MCF 10A (cell line): Measurements from ENCODE around the gene C1orf210. TPM values are rescaled to one million over a fixed set of nuclear protein-coding genes. Genes with fewer than 3 reads are reported as not detected.

Experiments
- BruUV-seq: library from RNA; stranded (reverse); fragments of 400-500 nt; replicated peaks from 2 replicates; lab custom pipeline; 2021; lab: Mats Ljungman, UMichigan
- CTCF ChIA-PET: fragments of 300-600 bp; sonication (Branson Sonifier 250); formaldehyde crosslinking; extraction: SDS; loops from one replicate; lab custom pipeline; 2021; ENCODE audit warnings: antibody characterized with exemption, inconsistent platforms; lab: Yijun Ruan, JAX
- POLR2A ChIA-PET: fragments of 300-600, 350-650 bp; sonication (Branson Sonifier 250); formaldehyde crosslinking; extraction: SDS; loops from one replicate; lab custom pipeline; 2020; ENCODE audit warnings: antibody characterized with exemption, inconsistent platforms; lab: Yijun Ruan, JAX
- DNase-seq: peaks from one replicate; pipeline ENCODE4 v3.0.0-alpha.2; 2018; ENCODE audit not compliant: unreplicated experiment
- H3K27ac Mint-ChIP-seq: one replicate; pipeline ENCODE4 v1.8.0; 2022; ENCODE audit warnings: mild to moderate bottlenecking, low read depth, mixed read lengths; ENCODE audit not compliant: unreplicated experiment
- H3K27me3 Mint-ChIP-seq: one replicate; pipeline ENCODE4 v1.8.0; 2022; ENCODE audit warnings: mixed read lengths; ENCODE audit not compliant: insufficient read depth, unreplicated experiment
- H3K36me3 Mint-ChIP-seq: one replicate; pipeline ENCODE4 v1.8.0; 2022; ENCODE audit warnings: mild to moderate bottlenecking, moderate library complexity, mixed read lengths; ENCODE audit not compliant: insufficient read depth, unreplicated experiment
- H3K4me1 Mint-ChIP-seq: one replicate; pipeline ENCODE4 v1.8.0; 2022; ENCODE audit warnings: mixed read lengths; ENCODE audit not compliant: insufficient read depth, unreplicated experiment
- H3K4me3 Mint-ChIP-seq: one replicate; pipeline ENCODE4 v1.8.0; 2022; ENCODE audit warnings: mild to moderate bottlenecking, moderate library complexity, mixed read lengths; ENCODE audit not compliant: unreplicated experiment
- H3K9me3 Mint-ChIP-seq: one replicate; pipeline ENCODE4 v1.8.0; 2022; ENCODE audit warnings: mixed read lengths; ENCODE audit not compliant: unreplicated experiment
- intact Hi-C: fragments of 100-400 bp; cut with micrococcal nuclease; formaldehyde crosslinking; loops from 2 replicates; pipeline ENCODE4 v1.14.1; 2022
- total RNA-seq: library from RNA; stranded (reverse); gene quantifications from 2 replicates; pipeline ENCODE4 v1.2.3, GENCODE V29; 2022
- TF ChIP-seq, protein P1 (sequence below): fragments of 200-600 bp; IDR thresholded peaks from one replicate; pipeline ENCODE4 v1.8.0; 2022; ENCODE audit warnings: antibody characterized with exemption, mild to moderate bottlenecking; ENCODE audit not compliant: unreplicated experiment

Gene C1orf210
- total RNA-seq, 1 experiment from 2014 or later: 1.6 TPM

- DNase-seq: no peak
- intact Hi-C loops: no loop called here
- H3K4me1 Mint-ChIP-seq: no peaks in the 10 kb centered on the region
- TF ChIP-seq, protein P1, sequence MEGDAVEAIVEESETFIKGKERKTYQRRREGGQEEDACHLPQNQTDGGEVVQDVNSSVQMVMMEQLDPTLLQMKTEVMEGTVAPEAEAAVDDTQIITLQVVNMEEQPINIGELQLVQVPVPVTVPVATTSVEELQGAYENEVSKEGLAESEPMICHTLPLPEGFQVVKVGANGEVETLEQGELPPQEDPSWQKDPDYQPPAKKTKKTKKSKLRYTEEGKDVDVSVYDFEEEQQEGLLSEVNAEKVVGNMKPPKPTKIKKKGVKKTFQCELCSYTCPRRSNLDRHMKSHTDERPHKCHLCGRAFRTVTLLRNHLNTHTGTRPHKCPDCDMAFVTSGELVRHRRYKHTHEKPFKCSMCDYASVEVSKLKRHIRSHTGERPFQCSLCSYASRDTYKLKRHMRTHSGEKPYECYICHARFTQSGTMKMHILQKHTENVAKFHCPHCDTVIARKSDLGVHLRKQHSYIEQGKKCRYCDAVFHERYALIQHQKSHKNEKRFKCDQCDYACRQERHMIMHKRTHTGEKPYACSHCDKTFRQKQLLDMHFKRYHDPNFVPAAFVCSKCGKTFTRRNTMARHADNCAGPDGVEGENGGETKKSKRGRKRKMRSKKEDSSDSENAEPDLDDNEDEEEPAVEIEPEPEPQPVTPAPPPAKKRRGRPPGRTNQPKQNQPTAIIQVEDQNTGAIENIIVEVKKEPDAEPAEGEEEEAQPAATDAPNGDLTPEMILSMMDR: no peak
- CTCF ChIA-PET: interaction anchor here (1.3 to 3.8 kb wide), 2 partner anchors 8 to 13 kb away, joined by 5 to 24 read pairs; partner anchors contain the start of gene C1orf210
- BruUV-seq: no TSS peak
- no peaks in the 10 kb centered on the region for H3K9me3 Mint-ChIP-seq
- no peaks in the 10 kb centered on the region for H3K27me3 Mint-ChIP-seq
- no peaks in the 10 kb centered on the region for H3K36me3 Mint-ChIP-seq
- H3K4me3 Mint-ChIP-seq: no peak overlapping the region
- POLR2A ChIA-PET: interaction anchor here (1.5 kb wide), 1 partner anchor 55 kb away, joined by 5 read pairs; no protein-coding TSS in a partner anchor
- no peak overlapping the region for H3K27ac Mint-ChIP-seq
Observed at GRCh38 chr1:43293176-43293575, 7.8 kb upstream of the C1orf210 start.

DNA sequence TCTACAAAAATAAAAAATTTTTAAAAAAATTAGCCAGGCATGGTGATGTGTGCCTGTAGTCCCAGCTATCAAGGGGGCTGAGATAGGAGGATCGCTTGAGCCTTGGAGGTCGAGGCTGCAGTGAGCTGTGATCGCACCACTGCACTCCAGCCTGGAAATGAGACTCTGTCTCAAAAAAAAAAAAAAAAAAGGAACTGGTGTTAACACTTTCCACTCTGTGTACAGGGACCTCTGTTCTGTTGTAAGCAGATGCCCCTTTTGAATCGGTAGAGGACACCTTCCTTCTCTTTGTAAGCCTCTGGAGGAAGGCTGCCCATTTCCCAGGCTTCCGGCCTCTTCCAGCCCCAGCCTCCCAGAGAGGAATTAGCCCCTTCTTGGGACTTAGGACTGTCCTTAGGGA is 7.3 kb upstream of the C1orf210 start:
- DNase-seq: no peak
- Mint-ChIP-seq H3K27ac (no peak overlapping the region), H3K9me3 (no peaks in the 10 kb centered on the region), H3K36me3 (no peaks in the 10 kb centered on the region), H3K4me1 (no peaks in the 10 kb centered on the region), H3K27me3 (no peaks in the 10 kb centered on the region), H3K4me3 (no peak overlapping the region)
- intact Hi-C loops: no loop called here
- no TSS peak for BruUV-seq
- ChIA-PET POLR2A (interaction anchor here (0.8 kb wide), 1 partner anchor 66 kb away, joined by 3 read pairs; the partner anchor contains the start of gene CDC20), CTCF (interaction anchor here (1.3 to 3.8 kb wide), 2 partner anchors 7 to 12 kb away, joined by 5 to 24 read pairs; partner anchors contain the start of gene C1orf210)
- TF ChIP-seq, protein P1: no peak

- POLR2A ChIA-PET: interaction anchor here (0.8 to 1.1 kb wide), 2 partner anchors 11 to 67 kb away, joined by 3 read pairs; partner anchors contain the start of gene CDC20
- CTCF ChIA-PET: interaction anchor here (1.3 kb wide), 1 partner anchor 12 kb away, joined by 5 read pairs; no protein-coding TSS in a partner anchor
- H3K27ac Mint-ChIP-seq: no peak overlapping the region
- no peaks in the 10 kb centered on the region for H3K36me3 Mint-ChIP-seq
- no peak overlapping the region for H3K4me3 Mint-ChIP-seq
- DNase-seq: no peak
- H3K4me1 Mint-ChIP-seq: no peaks in the 10 kb centered on the region
- H3K9me3 Mint-ChIP-seq: no peaks in the 10 kb centered on the region
- H3K27me3 Mint-ChIP-seq: no peaks in the 10 kb centered on the region
- no TSS peak for BruUV-seq
- intact Hi-C loops: no loop called here
- TF ChIP-seq, protein P1: no peak
Observed at GRCh38 chr1:43292216-43292615, 6.8 kb upstream of the C1orf210 start.

DNA sequence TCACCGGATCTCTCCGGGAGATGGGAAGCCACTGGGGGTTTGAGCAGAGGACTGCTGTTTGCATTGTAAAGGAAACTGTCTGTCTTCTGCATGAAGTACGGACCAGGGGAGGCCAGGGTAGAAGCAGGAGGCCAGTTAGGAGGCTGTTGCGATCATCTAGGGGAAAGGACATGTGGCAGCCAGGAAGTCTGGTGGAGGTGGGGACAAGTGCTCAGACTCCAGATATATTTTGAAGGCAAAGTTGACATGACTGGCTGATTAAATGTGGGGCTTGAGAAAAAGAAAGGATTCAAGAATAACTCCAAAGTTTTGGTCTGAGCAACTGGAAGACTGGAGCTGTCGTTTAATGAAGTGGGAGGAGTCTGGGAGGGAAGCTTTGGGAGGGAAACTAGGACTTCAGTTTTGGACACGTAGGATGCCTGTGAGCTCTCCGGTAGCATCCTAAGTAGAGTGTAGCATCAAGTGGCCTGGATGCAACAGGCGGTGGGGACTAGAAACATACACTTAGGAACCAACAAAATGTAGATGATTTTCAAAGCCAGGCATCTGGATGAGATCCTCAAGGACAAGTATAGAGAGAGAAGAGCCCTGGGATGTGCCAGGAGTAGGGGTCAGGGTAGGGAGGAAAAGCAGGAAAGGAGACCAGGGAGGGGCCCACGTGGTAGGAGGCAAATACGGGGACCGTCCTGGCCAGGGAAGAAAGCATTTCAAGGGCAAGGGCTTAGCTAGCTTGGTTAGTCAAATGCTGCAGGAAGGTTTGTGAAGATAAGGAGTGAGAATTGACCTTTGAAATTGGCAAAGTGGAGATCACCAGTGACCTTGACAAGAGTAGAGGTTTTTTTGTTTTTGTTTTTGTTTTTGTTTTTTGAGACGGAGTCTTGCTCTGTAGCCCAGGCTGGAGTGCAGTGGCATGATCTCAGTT is 3.7 kb upstream of the C1orf210 start:
- CTCF ChIA-PET: interaction anchor here (0.6 to 0.7 kb wide), 3 partner anchors 55 to 218 kb away, joined by 3 read pairs; no protein-coding TSS in a partner anchor
- Mint-ChIP-seq H3K36me3 (no peaks in the 10 kb centered on the region), H3K4me1 (peaks cover 5% of the 10 kb centered on the region), H3K4me3 (no peak overlapping the region), H3K27me3 (no peaks in the 10 kb centered on the region), H3K9me3 (no peaks in the 10 kb centered on the region), H3K27ac (no peak overlapping the region)
- intact Hi-C loops: no loop called here
- TF ChIP-seq, protein P1: no peak
- POLR2A ChIA-PET: no interaction called here
- DNase-seq: no peak
- BruUV-seq: no TSS peak
